ENCODE measurements around the gene WFDC10A. TPM values are rescaled to one million over a fixed set of nuclear protein-coding genes. Genes with fewer than 3 reads are reported as not detected.

The WFDC10A gene
- total and polyA plus RNA-seq, 2 experiments from 2014 or later, result not detected

DNA sequence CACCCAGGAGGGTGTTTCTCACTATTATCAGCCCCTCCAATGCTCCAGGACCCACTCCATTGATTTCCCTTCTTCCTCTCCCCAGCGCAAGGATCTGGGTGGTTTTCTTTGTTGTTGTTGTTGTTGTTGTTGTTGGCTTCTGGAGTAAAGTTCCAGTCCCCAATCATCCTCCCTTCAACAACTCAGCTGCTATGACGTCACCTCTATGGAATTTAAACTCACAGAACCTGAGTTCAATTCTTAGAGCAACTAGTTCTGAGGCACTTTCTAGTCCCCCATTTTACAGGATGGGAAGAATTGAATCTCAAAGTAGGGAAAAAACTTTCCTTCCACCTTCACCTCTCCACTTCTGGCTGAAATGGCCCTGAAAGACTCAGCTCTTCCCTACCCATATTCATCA lies 40.7 kb upstream of the WFDC10A start:
- H3K4me2 ChIP-seq (ENCODE audit: unreplicated experiment), result no peak overlapping the region
- no peaks in the 10 kb centered on the region for H4K20me1 ChIP-seq (ENCODE audit: insufficient read depth)
- no peaks in the 10 kb centered on the region for H3K79me2 ChIP-seq (ENCODE audit: insufficient read depth)
- H3K4me3 ChIP-seq, result no peak overlapping the region
- no peaks in the 10 kb centered on the region for H3K36me3 ChIP-seq (ENCODE audit: low read depth)
- 63 to 76% methylated on average over 2 of the region's 2 CpGs for WGBS, 2 experiments (ENCODE audit: low coverage in 1 of 2, low lambda C conversion rate in 2 of 2, missing lambda C conversion rate in 2 of 2)
- no peaks in the 10 kb centered on the region for H3F3A ChIP-seq (ENCODE audit: insufficient read depth)
- peak; percentile 33 for DNase-seq
- peaks cover 4% of the 10 kb centered on the region; the same call in 1 of the 2 replicates for H3K4me1 ChIP-seq (ENCODE audit: insufficient read depth)
- H3K9me2 ChIP-seq (ENCODE audit: insufficient read depth), result no peaks in the 10 kb centered on the region
- no peak overlapping the region for H3K27ac ChIP-seq
- no peaks in the 10 kb centered on the region for H3K9me3 ChIP-seq (ENCODE audit: low read depth)
- no peak overlapping the region for H3K9ac ChIP-seq
- TF ChIP-seq EZH2phosphoT487 (IDR thresholded peaks at IDR 0.05; ENCODE audit: insufficient read depth, low read depth), result no peak
- no peak overlapping the region for H2AFZ ChIP-seq
- in situ Hi-C loops (cut with MboI), result no loop called here
- 0 out of 2 replicates have a peak, but pooled peaks cover 3% of the 10 kb centered on the region for H3K27me3 ChIP-seq (replicated peaks; ENCODE audit: insufficient read depth)

GRCh38 chr20:45589725-45590124 lies 39.8 kb upstream of the WFDC10A start:
- H3K9me2 ChIP-seq (ENCODE audit: insufficient read depth), result no peaks in the 10 kb centered on the region
- 8 to 10% methylated on average over 1 of the region's 1 CpG for WGBS, 2 experiments (ENCODE audit: low coverage in 1 of 2, low lambda C conversion rate in 2 of 2, missing lambda C conversion rate in 2 of 2)
- H3K4me1 ChIP-seq (ENCODE audit: insufficient read depth), result peaks cover 4% of the 10 kb centered on the region; the same call in 1 of the 2 replicates
- no peak overlapping the region for H3K4me2 ChIP-seq (ENCODE audit: unreplicated experiment)
- H3K9ac ChIP-seq, result no peak overlapping the region
- DNase-seq, result peak; percentile 15
- no peak overlapping the region for H3K4me3 ChIP-seq
- H3K36me3 ChIP-seq (ENCODE audit: low read depth), result no peaks in the 10 kb centered on the region
- in situ Hi-C loops (cut with MboI), result no loop called here
- H4K20me1 ChIP-seq (ENCODE audit: insufficient read depth), result no peaks in the 10 kb centered on the region
- H3K9me3 ChIP-seq (ENCODE audit: low read depth), result no peaks in the 10 kb centered on the region
- no peak for TF ChIP-seq EZH2phosphoT487 (IDR thresholded peaks at IDR 0.05; ENCODE audit: insufficient read depth, low read depth)
- TF ChIP-seq EZH2 (IDR thresholded peaks at IDR 0.05; ENCODE audit: insufficient read depth, poor library complexity, severe bottlenecking), result no peak
- H3K27me3 ChIP-seq (replicated peaks; ENCODE audit: insufficient read depth), result no peaks in the 10 kb centered on the region
- H2AFZ ChIP-seq, result no peak overlapping the region
- H3F3A ChIP-seq (ENCODE audit: insufficient read depth), result no peaks in the 10 kb centered on the region
- no peak overlapping the region for H3K27ac ChIP-seq
- H3K79me2 ChIP-seq (ENCODE audit: insufficient read depth), result no peaks in the 10 kb centered on the region

DNA sequence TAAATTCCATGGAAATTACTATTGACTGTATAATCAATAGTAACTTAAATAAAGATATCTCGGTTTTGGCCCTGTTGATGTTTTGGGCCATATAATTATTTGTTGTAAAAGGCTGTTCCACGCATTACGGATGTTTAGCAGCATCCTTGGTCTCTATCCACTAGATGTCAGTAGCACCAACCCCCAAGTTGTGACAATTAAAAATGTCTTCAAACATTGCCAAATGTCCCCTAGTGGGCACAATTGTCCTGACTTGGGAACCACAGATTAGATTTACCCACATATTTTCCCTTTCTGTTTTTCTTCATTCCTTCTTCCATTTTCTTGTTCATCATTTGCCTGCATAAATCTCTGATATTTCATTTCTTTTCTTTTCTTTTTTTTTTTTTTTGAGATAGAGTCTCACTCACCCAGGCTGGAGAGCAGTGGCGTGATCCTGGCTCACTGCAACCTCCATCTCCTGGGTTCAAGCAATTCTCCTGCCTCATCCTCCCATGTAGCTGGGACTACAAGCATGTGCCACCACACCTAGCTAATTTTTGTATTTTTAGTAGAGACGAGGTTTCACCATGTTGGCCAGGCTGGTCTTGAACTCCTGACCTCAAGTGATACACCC lies 36.9 kb upstream of the WFDC10A start:
- Histone ChIP-seq H3K4me2 (ENCODE audit: unreplicated experiment) (no peak overlapping the region), H4K20me1 (ENCODE audit: insufficient read depth) (no peaks in the 10 kb centered on the region), H2AFZ (no peak overlapping the region), H3K4me3 (no peak overlapping the region), H3K79me2 (ENCODE audit: insufficient read depth) (no peaks in the 10 kb centered on the region), H3K9ac (no peak overlapping the region), H3F3A (ENCODE audit: insufficient read depth) (no peaks in the 10 kb centered on the region), H3K27me3 (replicated peaks; ENCODE audit: insufficient read depth) (no peaks in the 10 kb centered on the region; the same call in 1 of the 2 replicates), H3K27ac (no peak overlapping the region), H3K9me2 (ENCODE audit: insufficient read depth) (no peaks in the 10 kb centered on the region), H3K36me3 (ENCODE audit: low read depth) (no peaks in the 10 kb centered on the region), H3K9me3 (ENCODE audit: low read depth) (no peaks in the 10 kb centered on the region), H3K4me1 (ENCODE audit: insufficient read depth) (peaks cover 4% of the 10 kb centered on the region; the same call in 1 of the 2 replicates)
- in situ Hi-C loops (cut with MboI), result no loop called here
- TF ChIP-seq EZH2phosphoT487 (IDR thresholded peaks at IDR 0.05; ENCODE audit: insufficient read depth, low read depth) (no peak), EZH2 (IDR thresholded peaks at IDR 0.05; ENCODE audit: insufficient read depth, poor library complexity, severe bottlenecking) (no peak)
- WGBS, 2 experiments (ENCODE audit: low coverage in 1 of 2, low lambda C conversion rate in 2 of 2, missing lambda C conversion rate in 2 of 2), result 40 to 42% methylated on average over 5 of the region's 5 CpGs
- peak; percentile 62 for DNase-seq

GRCh38 chr20:45593498-45593897 lies 36.0 kb upstream of the WFDC10A start:
- H3K27ac ChIP-seq, result no peak overlapping the region
- no peaks in the 10 kb centered on the region for H3K36me3 ChIP-seq (ENCODE audit: low read depth)
- no peaks in the 10 kb centered on the region for H3K9me3 ChIP-seq (ENCODE audit: low read depth)
- no peaks in the 10 kb centered on the region for H3K79me2 ChIP-seq (ENCODE audit: insufficient read depth)
- H4K20me1 ChIP-seq (ENCODE audit: insufficient read depth), result no peaks in the 10 kb centered on the region
- no peak overlapping the region for H2AFZ ChIP-seq
- in situ Hi-C loops (cut with MboI), result no loop called here
- 0% methylated on average over 1 of the region's 1 CpG for WGBS, 2 experiments (ENCODE audit: low coverage in 1 of 2, low lambda C conversion rate in 2 of 2, missing lambda C conversion rate in 2 of 2)
- no peak overlapping the region for H3K9ac ChIP-seq
- DNase-seq, result no peak
- no peaks in the 10 kb centered on the region for H3F3A ChIP-seq (ENCODE audit: insufficient read depth)
- TF ChIP-seq EZH2phosphoT487 (IDR thresholded peaks at IDR 0.05; ENCODE audit: insufficient read depth, low read depth), result no peak
- TF ChIP-seq EZH2 (IDR thresholded peaks at IDR 0.05; ENCODE audit: insufficient read depth, poor library complexity, severe bottlenecking), result no peak
- no peak overlapping the region for H3K4me2 ChIP-seq (ENCODE audit: unreplicated experiment)
- no peaks in the 10 kb centered on the region for H3K9me2 ChIP-seq (ENCODE audit: insufficient read depth)
- H3K4me1 ChIP-seq (ENCODE audit: insufficient read depth), result peaks cover 4% of the 10 kb centered on the region; the same call in 1 of the 2 replicates
- H3K4me3 ChIP-seq, result no peak overlapping the region
- no peaks in the 10 kb centered on the region; the same call in 1 of the 2 replicates for H3K27me3 ChIP-seq (replicated peaks; ENCODE audit: insufficient read depth)
